Osteoblast (primary cell): ENCODE data around the gene UGT1A7. TPM values are rescaled to one million over a fixed set of nuclear protein-coding genes. Genes with fewer than 3 reads are reported as not detected.
"Not testable (repeated sequence)": the region's sequence is repeated elsewhere in the genome, so short reads cannot be mapped to it uniquely, and the experiment has no call there.

ENCODE experiments used
- DNase-seq: peaks from one replicate; pipeline ENCODE4 v3.0.0; 2011; ENCODE audit warnings: low spot score, mixed read lengths; ENCODE audit not compliant: insufficient read length; ENCODE audit errors: missing footprints
- H2AFZ ChIP-seq: 2 replicates; pipeline ENCODE4 v1.6.0; 2011; ENCODE audit warnings: mild to moderate bottlenecking, low read length
- H3K27ac ChIP-seq: 2 replicates; pipeline ENCODE4 v1.5.1; 2011; ENCODE audit warnings: mild to moderate bottlenecking, low read depth, low read length, moderate library complexity
- H3K27me3 ChIP-seq: 2 replicates; pipeline ENCODE4 v1.6.0; 2012; ENCODE audit warnings: mild to moderate bottlenecking, control low read depth, inconsistent platforms, low read length, moderate library complexity; ENCODE audit not compliant: insufficient read depth
- H3K36me3 ChIP-seq: 2 replicates; pipeline ENCODE4 v1.5.1; 2011; ENCODE audit warnings: mild to moderate bottlenecking, low read length, control low read depth, moderate library complexity; ENCODE audit not compliant: insufficient read depth
- H3K4me1 ChIP-seq: 2 replicates; pipeline ENCODE4 v1.5.1; 2011; ENCODE audit warnings: mild to moderate bottlenecking, low read length, control low read depth, moderate library complexity; ENCODE audit not compliant: insufficient read depth
- H3K4me2 ChIP-seq: 2 replicates; pipeline ENCODE4 v1.6.0; 2011; ENCODE audit warnings: mild to moderate bottlenecking, low read length; ENCODE audit not compliant: insufficient read depth
- H3K4me3 ChIP-seq: fragments of 200-600 bp; sonication (generic); 3 replicates; pipeline ENCODE4 v1.5.1; 2012; ENCODE audit warnings: mild to moderate bottlenecking, low read length, inconsistent platforms; ENCODE audit not compliant: insufficient read depth
- H3K79me2 ChIP-seq: 2 replicates; pipeline ENCODE4 v1.6.0; 2012; ENCODE audit warnings: mild to moderate bottlenecking, low read length, control low read depth, inconsistent platforms; ENCODE audit not compliant: insufficient read depth
- H3K9me3 ChIP-seq: 2 replicates; pipeline ENCODE4 v1.5.1; 2011; ENCODE audit warnings: low read depth, low read length, control low read depth
- H4K20me1 ChIP-seq: 2 replicates; pipeline ENCODE4 v1.6.0; 2012; ENCODE audit warnings: mild to moderate bottlenecking, low read length, control low read depth; ENCODE audit not compliant: insufficient read depth
- CTCF ChIP-seq: IDR thresholded peaks from 2 replicates; pipeline ENCODE4 v1.5.1; 2011; ENCODE audit warnings: mild to moderate bottlenecking, low read depth, low read length, moderate library complexity; ENCODE audit errors: extremely low read depth
- total RNA-seq: library from RNA; depleted of rRNA; stranded (reverse); fragments of >200 nt; gene quantifications from 2 replicates; pipeline ENCODE4 v1.2.3, GENCODE V29; 2012

The UGT1A7 gene
- total RNA-seq, 1 donor: not detected

GRCh38 chr2:233714121-233714520, 32.4 kb downstream of the UGT1A7 start:
- Histone ChIP-seq H3K27me3 (peaks cover 19% of the 10 kb centered on the region), H3K36me3 (no peaks in the 10 kb centered on the region)

GRCh38 chr2:233718552-233718951, 36.9 kb downstream of the UGT1A7 start, which contains the start of gene UGT1A4:
UGT1A4 (plus strand) TSS chr2:233718736; CDS start chr2:233718821, 85 bp downstream.
- Histone ChIP-seq H3K4me1 (no peaks in the 10 kb centered on the region), H3K9me3 (no peaks in the 10 kb centered on the region), H3K36me3 (no peaks in the 10 kb centered on the region), H4K20me1 (no peaks in the 10 kb centered on the region), H3K27me3 (peaks cover 12% of the 10 kb centered on the region), H3K27ac (no peak within 1 kb of the TSS), H3K79me2 (no peaks in the 10 kb centered on the region), H3K4me2 (no peak within 1 kb of the TSS), H3K4me3 (no peak within 1 kb of the TSS), H2AFZ (no peak within 1 kb of the TSS)
- DNase-seq: no peak
- no peak for TF ChIP-seq CTCF

More at GRCh38 chr2:233714121-233714520, 32.4 kb downstream of the UGT1A7 start:
- Histone ChIP-seq H2AFZ (no peak overlapping the region), H4K20me1 (no peaks in the 10 kb centered on the region), H3K4me1 (no peaks in the 10 kb centered on the region), H3K79me2 (no peaks in the 10 kb centered on the region), H3K4me3 (no peak overlapping the region), H3K4me2 (no peak overlapping the region), H3K27ac (no peak overlapping the region), H3K9me3 (no peaks in the 10 kb centered on the region)
- no peak for TF ChIP-seq CTCF
- no peak for DNase-seq

DNA sequence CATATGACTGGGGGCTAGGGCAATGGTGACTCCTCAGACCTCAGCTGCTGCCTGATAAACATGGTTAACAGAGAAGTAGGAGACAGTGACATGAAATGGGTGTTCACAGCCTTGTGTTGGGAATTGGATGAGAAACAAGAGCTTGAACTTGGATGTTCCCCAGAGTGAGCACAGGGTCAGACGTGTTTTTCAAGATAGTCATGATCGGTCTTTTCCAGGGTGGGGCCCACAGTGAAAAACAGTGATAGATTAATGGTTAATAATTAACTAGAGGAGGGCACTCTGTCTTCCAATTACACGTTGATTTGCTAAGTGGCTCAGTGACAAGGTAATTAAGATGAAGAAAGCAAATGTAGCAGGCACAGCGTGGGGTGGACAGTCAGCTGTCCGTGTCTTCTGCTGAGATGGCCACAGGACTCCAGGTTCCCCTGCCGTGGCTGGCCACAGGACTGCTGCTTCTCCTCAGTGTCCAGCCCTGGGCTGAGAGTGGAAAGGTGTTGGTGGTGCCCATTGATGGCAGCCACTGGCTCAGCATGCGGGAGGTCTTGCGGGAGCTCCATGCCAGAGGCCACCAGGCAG, 47.1 kb downstream of the UGT1A7 start, which contains the start of gene UGT1A3:
Gene UGT1A3 (plus strand): TSS at position 320 of the 579 bp plus-strand sequence. CDS start 85 bp downstream, at position 405.
- Histone ChIP-seq H3K9me3 (no peaks in the 10 kb centered on the region), H3K4me1 (no peaks in the 10 kb centered on the region), H3K36me3 (no peaks in the 10 kb centered on the region), H4K20me1 (no peaks in the 10 kb centered on the region), H3K4me3 (no peak within 1 kb of the TSS), H3K4me2 (no peak within 1 kb of the TSS), H3K27ac (no peak within 1 kb of the TSS), H2AFZ (no peak within 1 kb of the TSS), H3K79me2 (no peaks in the 10 kb centered on the region), H3K27me3 (peaks cover 7% of the 10 kb centered on the region)
- DNase-seq: no peak
- no peak for TF ChIP-seq CTCF

DNA sequence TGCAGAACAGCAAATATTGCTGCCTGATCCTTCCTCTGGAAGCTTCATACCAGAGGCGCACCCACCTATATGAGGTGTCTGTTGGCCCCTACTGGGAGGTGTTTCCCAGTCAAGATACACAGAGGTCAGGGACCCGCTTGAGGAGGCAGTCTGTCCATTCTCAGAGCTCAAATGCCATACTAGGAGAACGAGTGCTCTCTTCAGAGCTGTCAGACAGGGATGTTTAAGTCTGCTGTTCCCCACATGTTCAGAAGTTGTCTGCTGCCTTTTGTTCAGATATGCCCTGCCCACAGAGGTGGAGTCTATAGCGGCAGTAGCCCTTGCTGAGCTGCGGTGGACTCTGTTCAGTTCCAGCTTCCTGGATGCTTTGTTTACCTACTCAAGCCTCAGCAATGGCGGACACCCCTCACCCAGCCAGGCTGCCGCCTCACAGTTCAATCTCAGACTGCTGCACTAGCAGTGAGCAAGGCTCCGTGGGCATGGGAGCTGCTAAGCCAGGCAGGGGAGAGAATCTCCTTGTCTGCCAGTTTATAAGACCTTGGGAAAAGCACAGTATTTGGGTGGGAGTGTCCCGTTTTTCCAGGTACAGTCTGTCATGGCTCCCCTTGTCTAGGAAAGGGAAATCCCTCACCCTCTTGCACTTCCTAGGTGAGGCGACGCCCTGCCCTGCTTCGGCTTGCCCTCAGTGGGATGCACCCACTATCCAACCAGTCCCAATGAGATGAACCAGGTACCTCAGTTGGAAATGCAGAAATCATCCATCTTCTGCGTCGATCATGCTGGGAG, 55.4 kb downstream of the UGT1A7 start:
- H3K4me2 ChIP-seq, H3K36me3 ChIP-seq, H4K20me1 ChIP-seq, H3K4me3 ChIP-seq, H3K27ac ChIP-seq, H3K79me2 ChIP-seq, H3K27me3 ChIP-seq, H3K9me3 ChIP-seq, DNase-seq, H2AFZ ChIP-seq, H3K4me1 ChIP-seq: not testable (repeated sequence)
